Mononuclear cell (primary cell): Measurements from ENCODE around the gene PMF1. TPM values are rescaled to one million over a fixed set of nuclear protein-coding genes. Genes with fewer than 3 reads are reported as not detected.
A peak's percentile ranks its signal among the peaks of the same experiment; 100 is the strongest.
"Not testable (repeated sequence)": the region's sequence is repeated elsewhere in the genome, so short reads cannot be mapped to it uniquely, and the experiment has no call there.

ENCODE experiments used
- H3K27me3 ChIP-seq: 2 replicates; pipeline ENCODE4 v1.6.0; 2011; ENCODE audit warnings: low read length, control low read depth; ENCODE audit not compliant: insufficient read depth
- H3K4me1 ChIP-seq: 2 replicates; pipeline ENCODE4 v1.5.1; 2011; ENCODE audit warnings: mild to moderate bottlenecking, low read length, control low read depth; ENCODE audit not compliant: insufficient read depth
- H3K4me3 ChIP-seq: 2 replicates; pipeline ENCODE4 v1.5.1; 2011; ENCODE audit warnings: mild to moderate bottlenecking, low read length, moderate library complexity
- H3K9me3 ChIP-seq: 2 replicates; pipeline ENCODE4 v1.5.1; 2011; ENCODE audit warnings: low read depth, mild to moderate bottlenecking, control low read depth, low read length
- total RNA-seq: library from RNA; depleted of rRNA; stranded (reverse); fragments of >200 nt; gene quantifications from one replicate; pipeline ENCODE4 v1.2.3, GENCODE V29; 2012

PMF1 gene, protein sequence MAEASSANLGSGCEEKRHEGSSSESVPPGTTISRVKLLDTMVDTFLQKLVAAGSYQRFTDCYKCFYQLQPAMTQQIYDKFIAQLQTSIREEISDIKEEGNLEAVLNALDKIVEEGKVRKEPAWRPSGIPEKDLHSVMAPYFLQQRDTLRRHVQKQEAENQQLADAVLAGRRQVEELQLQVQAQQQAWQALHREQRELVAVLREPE
- 59.0 TPM for total RNA-seq

DNA sequence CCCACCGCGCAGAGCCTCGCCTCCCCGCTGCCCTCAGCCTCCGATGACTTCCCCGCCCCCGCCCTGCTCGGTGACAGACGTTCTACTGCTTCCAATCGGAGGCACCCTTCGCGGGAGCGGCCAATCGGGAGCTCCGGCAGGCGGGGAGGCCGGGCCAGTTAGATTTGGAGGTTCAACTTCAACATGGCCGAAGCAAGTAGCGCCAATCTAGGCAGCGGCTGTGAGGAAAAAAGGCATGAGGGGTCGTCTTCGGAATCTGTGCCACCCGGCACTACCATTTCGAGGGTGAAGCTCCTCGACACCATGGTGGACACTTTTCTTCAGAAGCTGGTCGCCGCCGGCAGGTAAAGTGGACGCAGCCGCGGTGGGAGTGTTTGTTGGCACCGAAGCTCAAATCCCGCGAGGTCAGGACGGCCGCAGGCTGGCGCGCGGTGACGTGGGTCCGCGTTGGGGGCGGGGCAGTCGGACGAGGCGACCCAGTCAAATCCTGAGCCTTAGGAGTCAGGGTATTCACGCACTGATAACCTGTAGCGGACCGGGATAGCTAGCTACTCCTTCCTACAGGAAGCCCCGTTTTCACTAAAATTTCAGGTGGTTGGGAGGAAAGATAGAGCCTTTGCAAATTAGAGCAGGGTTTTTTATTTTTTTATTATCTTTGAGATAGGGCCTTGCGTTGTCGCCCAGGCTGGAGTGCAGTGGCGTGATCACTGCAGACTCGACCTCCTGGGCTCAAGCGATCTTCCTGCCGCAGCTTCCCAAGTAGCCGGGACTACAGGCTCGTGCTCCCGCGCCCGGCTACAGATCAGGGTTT lies at the start of gene PMF1:
Gene PMF1, plus strand, starts transcription at position 175 of the 811 bp plus-strand sequence. Its CDS starts 9 bp downstream, at position 184.
- Histone ChIP-seq H3K27me3 (no peaks in the 10 kb centered on the region), H3K4me3 (peak within 1 kb of the TSS; percentile 79), H3K9me3 (no peaks in the 10 kb centered on the region), H3K4me1 (peaks cover 35% of the 10 kb centered on the region)

DNA sequence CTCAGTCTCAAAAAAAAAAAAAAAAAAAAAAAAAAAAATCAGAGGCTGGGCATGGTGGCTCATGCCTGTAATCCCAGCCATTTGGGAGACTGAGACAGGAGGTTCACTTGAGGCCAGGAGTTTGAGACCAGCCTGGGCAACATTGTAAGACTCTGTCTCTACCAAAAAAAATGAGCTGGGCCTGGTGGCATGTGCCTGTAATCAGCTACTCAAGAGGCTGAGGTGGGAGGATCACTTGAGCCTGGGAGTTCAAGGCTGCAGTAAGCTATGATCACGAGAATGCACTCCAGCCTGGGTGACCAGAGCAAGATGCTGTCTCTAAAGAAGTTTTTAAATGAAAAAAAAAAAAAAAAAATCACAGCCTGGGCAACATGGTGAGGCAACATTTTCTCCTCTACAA lies 49.1 kb upstream of the PMF1 start:
- no peaks in the 10 kb centered on the region for H3K27me3 ChIP-seq
- no peaks in the 10 kb centered on the region for H3K9me3 ChIP-seq
- peaks cover 16% of the 10 kb centered on the region for H3K4me1 ChIP-seq
- H3K4me3 ChIP-seq, result no peak overlapping the region

DNA sequence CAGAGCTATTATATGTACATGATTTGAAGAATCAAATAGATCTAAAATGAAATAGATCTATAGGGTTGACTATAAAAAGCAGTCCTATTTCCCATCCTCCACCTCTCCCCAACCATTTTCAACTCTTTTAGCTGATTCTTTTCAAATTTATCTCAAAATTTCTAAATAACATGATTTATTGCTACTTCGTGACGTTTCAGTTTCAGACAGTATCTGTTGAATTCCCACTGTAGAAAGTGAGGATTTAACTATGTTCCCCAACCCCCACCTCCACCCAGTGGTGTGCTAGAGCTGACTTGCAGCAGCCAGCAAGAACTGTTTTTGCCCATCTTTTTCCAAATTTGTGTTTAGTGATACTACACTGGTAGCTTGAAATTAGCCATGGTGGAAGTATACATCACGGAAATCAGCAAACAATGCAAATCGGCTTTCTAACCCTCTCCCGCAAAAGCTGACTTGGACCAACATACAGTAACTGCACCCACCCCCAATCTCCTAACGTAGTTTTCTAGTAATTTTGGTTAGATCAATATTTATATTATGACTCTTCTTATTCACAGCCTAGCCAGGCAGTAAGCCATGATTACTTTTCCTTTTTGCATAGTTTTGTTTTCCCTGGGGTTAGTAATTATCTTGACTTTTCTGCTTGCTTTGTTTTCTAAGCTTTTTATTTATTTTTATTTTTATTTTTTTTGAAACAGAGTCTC lies 48.5 kb upstream of the PMF1 start:
- Histone ChIP-seq H3K9me3 (no peaks in the 10 kb centered on the region), H3K4me3 (no peak overlapping the region), H3K27me3 (no peaks in the 10 kb centered on the region), H3K4me1 (peaks cover 16% of the 10 kb centered on the region)

DNA sequence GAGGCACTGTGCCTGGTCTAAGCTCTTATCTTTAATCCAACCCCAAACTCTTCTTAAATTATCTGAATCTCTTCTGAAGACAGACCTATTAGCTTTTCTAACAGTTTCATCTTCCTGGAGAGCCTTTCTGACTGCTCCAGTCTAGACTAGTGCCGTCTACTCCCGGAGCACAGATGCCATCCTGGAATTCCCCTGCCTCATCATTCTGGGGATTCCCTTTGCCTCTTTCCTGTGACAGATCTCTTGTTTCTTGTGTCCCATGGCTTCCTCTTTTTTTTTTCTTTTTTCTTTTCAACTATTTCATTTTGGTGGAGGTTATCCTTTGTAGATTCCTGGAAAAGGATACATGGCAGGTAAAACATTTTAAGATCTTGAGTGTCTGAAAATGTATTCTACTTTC lies 47.7 kb upstream of the PMF1 start:
- Histone ChIP-seq H3K9me3 (no peaks in the 10 kb centered on the region), H3K27me3 (no peaks in the 10 kb centered on the region), H3K4me3 (no peak overlapping the region), H3K4me1 (peaks cover 8% of the 10 kb centered on the region)

DNA sequence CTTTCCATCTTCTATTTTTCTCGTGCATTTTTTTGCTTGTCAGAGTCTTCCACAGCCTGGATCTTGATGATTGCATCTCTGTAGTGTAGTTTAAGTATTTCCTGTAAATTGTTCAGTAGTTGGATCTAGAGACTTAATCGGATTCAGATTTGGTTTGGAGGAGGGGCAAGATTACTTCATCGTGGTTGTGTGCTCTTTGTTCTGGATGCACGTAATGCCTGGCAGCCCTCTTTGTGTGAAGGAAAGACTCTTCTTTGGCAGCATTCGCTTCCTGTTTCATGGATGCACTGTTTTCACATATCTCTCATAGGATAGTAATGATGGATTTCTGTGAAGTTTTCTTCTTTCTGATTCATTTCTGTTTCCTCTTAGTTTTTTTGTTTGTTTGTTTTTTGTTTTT lies 45.3 kb upstream of the PMF1 start:
- Histone ChIP-seq H3K27me3 (no peaks in the 10 kb centered on the region), H3K4me3 (no peak overlapping the region), H3K9me3 (no peaks in the 10 kb centered on the region), H3K4me1 (no peaks in the 10 kb centered on the region)

DNA sequence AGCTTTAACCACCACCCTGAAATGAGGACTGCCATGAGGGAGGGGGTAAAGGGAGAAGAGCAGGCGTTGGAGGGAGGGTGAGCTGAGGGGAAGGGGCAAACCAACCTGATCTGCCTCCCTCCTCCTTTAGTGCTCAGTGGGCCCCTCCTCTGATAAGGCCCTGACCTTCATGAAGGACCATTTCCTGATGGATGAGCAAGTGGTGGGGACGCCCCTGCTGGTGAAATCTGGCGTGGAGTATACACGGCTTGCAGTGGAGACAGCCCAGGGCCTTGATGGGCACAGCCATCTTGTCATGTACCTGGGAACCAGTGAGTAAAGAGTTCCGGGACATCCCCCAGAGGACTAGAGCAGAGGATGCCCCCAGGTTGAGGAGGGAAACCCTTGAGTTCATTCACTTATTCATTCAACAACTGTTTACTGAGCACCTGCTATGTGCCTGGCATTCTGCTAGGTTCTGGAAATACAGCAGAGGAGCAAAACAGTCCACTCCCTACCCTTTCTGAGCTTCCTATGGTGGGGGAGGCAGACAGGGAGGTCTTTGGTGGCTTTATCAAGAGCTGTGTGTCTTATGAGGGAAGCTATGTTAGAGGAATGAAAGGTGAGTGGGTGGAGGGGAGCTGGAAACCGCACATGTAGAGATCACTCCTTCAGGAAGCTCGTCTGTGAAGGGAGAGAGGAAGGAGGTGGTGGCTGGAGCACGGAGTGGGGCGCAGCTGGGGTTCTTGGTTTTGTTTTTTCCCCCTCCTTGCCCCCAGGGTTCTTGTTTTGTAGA lies 39.9 kb upstream of the PMF1 start:
- Histone ChIP-seq H3K4me3 (no peak overlapping the region), H3K9me3 (no peaks in the 10 kb centered on the region), H3K4me1 (peaks cover under 1% of the 10 kb centered on the region), H3K27me3 (no peaks in the 10 kb centered on the region)

DNA sequence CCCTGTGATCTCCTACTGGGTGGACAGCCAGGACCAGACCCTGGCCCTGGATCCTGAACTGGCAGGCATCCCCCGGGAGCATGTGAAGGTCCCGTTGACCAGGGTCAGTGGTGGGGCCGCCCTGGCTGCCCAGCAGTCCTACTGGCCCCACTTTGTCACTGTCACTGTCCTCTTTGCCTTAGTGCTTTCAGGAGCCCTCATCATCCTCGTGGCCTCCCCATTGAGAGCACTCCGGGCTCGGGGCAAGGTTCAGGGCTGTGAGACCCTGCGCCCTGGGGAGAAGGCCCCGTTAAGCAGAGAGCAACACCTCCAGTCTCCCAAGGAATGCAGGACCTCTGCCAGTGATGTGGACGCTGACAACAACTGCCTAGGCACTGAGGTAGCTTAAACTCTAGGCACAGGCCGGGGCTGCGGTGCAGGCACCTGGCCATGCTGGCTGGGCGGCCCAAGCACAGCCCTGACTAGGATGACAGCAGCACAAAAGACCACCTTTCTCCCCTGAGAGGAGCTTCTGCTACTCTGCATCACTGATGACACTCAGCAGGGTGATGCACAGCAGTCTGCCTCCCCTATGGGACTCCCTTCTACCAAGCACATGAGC lies 36.1 kb upstream of the PMF1 start:
- Histone ChIP-seq H3K27me3 (no peaks in the 10 kb centered on the region), H3K9me3 (no peaks in the 10 kb centered on the region), H3K4me3 (no peak overlapping the region), H3K4me1 (peaks cover 11% of the 10 kb centered on the region)

DNA sequence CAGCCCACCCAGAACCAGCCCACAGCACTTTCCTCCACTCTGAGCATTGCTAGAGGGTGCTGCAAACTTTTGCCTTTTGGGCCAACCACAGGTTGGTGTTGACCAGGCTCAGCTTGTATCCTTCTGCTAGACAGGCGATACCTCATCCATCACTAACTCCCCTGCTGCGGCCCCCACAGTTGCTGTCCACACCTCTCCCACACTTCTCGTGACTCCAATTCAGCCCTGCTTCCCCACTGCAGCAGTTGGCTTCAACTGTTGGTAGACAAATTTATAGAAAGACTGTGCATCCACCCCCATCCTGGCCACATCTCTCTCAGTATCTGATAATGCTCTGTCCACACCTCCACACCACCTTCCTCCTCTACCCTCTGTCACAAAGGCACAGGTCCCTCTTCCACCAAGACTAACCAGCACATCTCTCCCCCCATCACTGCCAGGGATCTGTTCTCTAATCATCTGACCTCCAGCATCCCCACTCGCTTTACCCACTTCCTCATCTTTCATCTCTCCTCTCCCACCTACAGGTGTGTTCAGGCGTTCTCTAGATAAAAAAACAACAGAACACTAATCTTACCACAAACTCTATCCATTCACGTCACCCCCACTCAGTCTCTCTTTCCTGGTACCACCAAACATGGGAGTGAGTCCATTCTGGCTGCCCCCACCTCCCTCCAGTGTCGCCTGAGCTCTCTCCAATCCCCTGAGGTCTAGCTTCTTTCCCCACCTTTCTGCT lies 34.7 kb upstream of the PMF1 start:
- Histone ChIP-seq H3K27me3 (no peaks in the 10 kb centered on the region), H3K4me3 (no peak overlapping the region), H3K9me3 (no peaks in the 10 kb centered on the region), H3K4me1 (peaks cover 11% of the 10 kb centered on the region)

DNA sequence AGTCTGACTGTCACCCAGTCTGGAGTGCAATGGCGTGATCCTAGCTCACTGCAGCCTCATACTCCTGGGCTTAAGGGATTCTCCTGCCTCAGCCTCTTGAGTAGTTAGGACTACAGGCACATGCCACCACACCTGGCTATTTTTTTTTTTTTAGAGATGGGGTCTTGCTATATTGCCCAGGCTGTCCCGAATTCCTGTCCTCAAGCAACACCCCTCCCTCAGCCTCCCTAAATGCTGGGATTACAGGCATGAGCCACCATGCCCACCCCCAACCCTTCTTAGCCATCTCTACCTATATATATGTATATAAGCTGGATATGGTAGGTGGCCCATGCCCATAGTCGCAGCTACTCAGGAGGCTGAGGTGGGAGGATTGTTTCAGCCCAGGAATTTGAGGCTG lies 32.3 kb upstream of the PMF1 start:
- Histone ChIP-seq H3K27me3 (no peaks in the 10 kb centered on the region), H3K4me1 (peaks cover 11% of the 10 kb centered on the region), H3K4me3 (no peak overlapping the region), H3K9me3 (no peaks in the 10 kb centered on the region)

DNA sequence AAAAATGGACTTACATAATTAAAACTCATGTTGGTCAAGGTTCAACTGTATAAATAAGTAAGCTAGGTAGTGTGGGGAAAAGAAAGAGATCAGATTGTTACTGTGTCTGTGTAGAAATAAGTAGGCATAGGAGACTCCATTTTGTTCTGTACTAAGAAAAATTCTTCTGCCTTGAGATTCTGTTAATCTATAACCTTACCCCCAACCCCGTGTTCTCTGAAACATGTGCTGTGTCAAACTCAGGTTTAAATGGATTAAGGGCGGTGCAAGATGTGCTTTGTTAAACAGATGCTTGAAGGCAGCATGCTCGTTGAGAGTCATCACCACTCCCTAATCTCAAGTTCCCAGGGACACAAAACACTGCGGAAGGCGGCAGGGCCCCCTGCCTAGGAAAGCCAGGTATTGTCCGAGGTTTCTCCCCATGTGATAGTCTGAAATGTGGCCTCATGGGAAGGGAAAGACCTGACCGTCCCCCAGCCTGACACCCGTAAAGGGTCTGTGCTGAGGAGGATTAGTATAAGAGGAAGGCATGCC lies 31.3 kb upstream of the PMF1 start:
- not testable (repeated sequence) for H3K9me3 ChIP-seq, H3K27me3 ChIP-seq, H3K4me3 ChIP-seq
- peaks cover 11% of the 10 kb centered on the region for H3K4me1 ChIP-seq

DNA sequence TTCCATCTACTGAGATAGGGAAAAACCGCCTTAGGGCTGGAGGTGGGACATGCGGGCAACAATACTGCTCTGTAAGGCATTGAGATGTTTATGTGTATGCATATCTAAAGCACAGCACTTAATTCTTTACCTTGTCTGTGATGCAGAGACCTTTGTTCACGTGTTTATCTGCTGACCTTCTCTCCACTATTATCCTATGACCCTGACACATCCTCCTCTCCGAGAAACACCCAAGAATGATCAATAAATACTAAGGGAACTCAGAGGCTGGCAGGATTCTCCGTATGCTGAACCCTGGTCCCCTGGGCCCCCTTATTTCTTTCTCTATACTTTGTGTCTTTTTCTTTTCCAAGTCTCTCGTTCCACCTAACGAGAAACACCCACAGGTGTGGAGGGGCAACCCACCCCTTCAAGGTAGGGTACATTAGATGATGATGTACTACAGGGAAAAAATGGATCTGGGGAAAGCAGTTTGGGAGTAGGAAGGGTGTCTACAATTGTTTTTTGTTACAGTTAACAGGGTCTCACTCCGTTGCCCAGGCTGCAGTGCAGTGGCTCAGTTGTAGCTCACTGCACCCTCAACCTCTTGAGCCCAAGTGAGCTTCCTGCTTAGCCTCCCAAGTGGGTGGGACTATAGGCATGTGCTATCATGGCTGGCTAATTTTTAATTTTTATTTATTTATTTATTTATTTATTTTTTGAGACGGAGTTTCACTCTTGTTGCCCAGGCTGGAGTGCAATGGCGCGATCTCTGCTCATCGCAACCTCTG lies 30.6 kb upstream of the PMF1 start:
- H3K4me1 ChIP-seq, result peaks cover 11% of the 10 kb centered on the region
- not testable (repeated sequence) for H3K9me3 ChIP-seq, H3K27me3 ChIP-seq, H3K4me3 ChIP-seq

DNA sequence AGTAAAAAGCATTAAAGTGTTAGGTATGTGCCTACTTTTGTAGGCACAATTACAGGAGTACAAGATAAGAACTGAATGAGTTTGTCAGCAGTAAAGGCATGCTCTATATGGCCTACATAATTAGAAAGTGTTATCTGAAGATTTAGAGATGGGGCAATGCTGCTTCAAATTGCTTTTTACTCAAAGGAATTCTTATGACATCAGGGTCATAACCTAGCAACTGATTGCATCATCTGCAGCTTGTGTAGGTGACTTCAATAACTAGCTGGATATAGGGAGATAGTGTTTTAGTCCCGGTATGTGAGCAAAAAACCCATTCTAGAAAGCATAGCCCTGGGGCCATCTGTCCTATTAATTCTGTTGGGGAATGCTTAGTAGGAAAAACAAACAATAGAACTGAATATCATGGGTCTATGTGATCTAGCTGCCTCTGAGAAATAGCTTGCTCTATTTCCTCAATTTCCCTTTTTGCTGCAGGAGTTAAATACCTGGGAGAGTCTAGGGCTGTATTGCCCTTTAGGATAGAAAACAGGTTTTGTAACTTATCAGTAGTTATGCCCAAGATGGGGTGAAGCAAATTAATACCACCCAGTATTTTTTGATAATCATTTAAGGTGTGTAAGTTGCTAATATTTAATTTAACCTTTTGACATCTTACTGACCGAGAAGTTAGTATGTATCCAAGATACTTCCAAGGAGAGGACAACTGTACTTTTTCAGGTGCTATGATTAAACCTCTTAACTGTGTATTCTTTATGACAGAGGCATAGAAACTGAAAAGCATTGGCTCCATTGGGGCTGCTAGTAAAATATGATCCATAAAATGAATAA lies 26.2 kb upstream of the PMF1 start:
- not testable (repeated sequence) for H3K27me3 ChIP-seq, H3K4me3 ChIP-seq, H3K4me1 ChIP-seq, H3K9me3 ChIP-seq

DNA sequence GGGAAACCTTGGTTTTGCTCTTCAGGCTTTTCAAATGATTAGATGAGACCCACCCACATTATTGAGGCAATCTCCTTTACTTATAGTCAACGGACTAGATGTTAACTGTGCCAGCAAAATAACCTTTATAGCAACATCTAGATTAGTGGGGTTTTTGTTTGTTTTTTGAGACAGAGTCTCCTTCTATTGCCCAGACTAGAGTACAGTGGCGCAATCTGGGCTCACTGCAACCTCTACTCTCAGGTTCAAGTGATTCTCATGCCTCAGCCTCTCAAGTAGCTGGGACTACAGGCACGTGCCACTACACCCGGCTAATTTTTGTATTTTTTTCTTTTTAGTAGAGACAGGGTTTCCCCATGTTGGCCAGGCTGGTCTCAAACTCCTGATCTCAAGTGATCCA lies 22.5 kb upstream of the PMF1 start:
- H3K27me3 ChIP-seq, H3K4me3 ChIP-seq, H3K9me3 ChIP-seq: not testable (repeated sequence)
- peaks cover 20% of the 10 kb centered on the region for H3K4me1 ChIP-seq
